Right lobe of liver (tissue), 6 donors: ENCODE measurements around the gene FUT7. TPM values are rescaled to one million over a fixed set of nuclear protein-coding genes. Genes with fewer than 3 reads are reported as not detected.

Experiments used
- ATAC-seq, 4 donors: fragments of 200-7000 bp; cut with Tn5 transposase; one replicate each; pipeline ENCODE4 v1.9.1; 2020; ENCODE audit warnings: mild to moderate bottlenecking in 4 of 4, moderate library complexity in 4 of 4
- DNase-seq, 3 donors: peaks; one replicate each; pipeline ENCODE4 v3.0.0-alpha.2; 2020
- H3K27ac ChIP-seq, 3 donors: fragments of 200-600 bp; one replicate each; pipeline ENCODE4 v1.8.0; 2022
- H3K27me3 ChIP-seq, 2 donors: fragments of 200-600 bp; one replicate each; pipeline ENCODE4 v1.8.0; 2022
- H3K36me3 ChIP-seq, 4 donors: fragments of 200-600 bp; sonication (generic) in 1 of 4; one replicate each; pipeline versions ENCODE4 v1.5.1 to v1.8.0; 2017 to 2022; ENCODE audit warnings: control low read depth in 1 of 4
- H3K4me1 ChIP-seq, 4 donors: fragments of 200-600 bp; sonication (generic) in 1 of 4; one replicate each; pipeline versions ENCODE4 v1.5.1 to v1.8.0; 2017 to 2022; ENCODE audit warnings: control low read depth in 1 of 4
- H3K4me3 ChIP-seq, 3 donors: fragments of 200-600 bp; one replicate each; pipeline ENCODE4 v1.8.0; 2022
- H3K9me3 ChIP-seq, 4 donors: fragments of 200-600 bp; sonication (generic) in 1 of 4; one replicate each; pipeline versions ENCODE4 v1.5.1 to v1.8.0; 2017 to 2022; ENCODE audit warnings: control low read depth in 1 of 4
- CTCF ChIP-seq, 4 donors: fragments of 200-600 bp in 3 of 4; fragments of 450-650 bp in 1 of 4; IDR thresholded peaks; one replicate each; pipeline versions ENCODE4 v1.5.1 to v1.8.0; 2016 to 2022; ENCODE audit warnings: antibody characterized with exemption in 4 of 4, mild to moderate bottlenecking in 2 of 4
- POLR2A ChIP-seq: fragments of 450-650 bp; IDR thresholded peaks from one replicate; pipeline ENCODE4 v1.6.1; 2017; ENCODE audit warnings: antibody characterized with exemption, mild to moderate bottlenecking
- WGBS: methylation state at CpG from one replicate; pipeline ENCODE4 v1.1.6; 2018; ENCODE audit warnings: low coverage, low lambda C conversion rate; ENCODE audit not compliant: insufficient coverage; ENCODE audit errors: missing lambda C conversion rate; 5-methylcytosine and 5-hydroxymethylcytosine counted together
- intact Hi-C, 2 donors: fragments of 100-400 bp; cut with DNase I; formaldehyde crosslinking; loops; one replicate each; pipeline versions ENCODE4 v1.11.2 to v1.14.1; 2022
- total RNA-seq, 6 experiments: library from RNA; depleted of rRNA in 2 of 6; stranded (reverse); fragments of >200 nt in 2 of 6; fragmentation: NEBNext Ultra II Directional in 3 of 6; extraction: Animal tissue kit (Norgen Biotek cat#: 25700) in 3 of 6; gene quantifications; one replicate each; pipeline versions ENCODE4 v1.1.0 to v1.2.4, GENCODE V29; 2016 to 2023
- donor health status: DM: no; HTN: yes; CAD: no.
- donor health status: DM: no; HTN: no; CAD: no.
- donor health status: DM: no; HTN: no; CAD: no.
- donor health status: DM: no; HTN: yes; CAD: no.
- donor health status: DM: no; HTN: yes; CAD: no.

The FUT7 gene
- total RNA-seq, 6 experiments from 2014 or later = 0.12 to 0.13 TPM; not detected in 4

GRCh38 chr9:137015540-137015930, 16.4 kb downstream of the FUT7 start:
- H3K4me1 ChIP-seq = no peaks in the 10 kb centered on the region
- DNase-seq = no peak
- H3K9me3 ChIP-seq = no peaks in the 10 kb centered on the region
- ATAC-seq = no peak
- intact Hi-C loops = no loop called here
- WGBS = 98% methylated on average over 6 of the region's 25 CpGs
- TF ChIP-seq POLR2A (no peak), CTCF (IDR thresholded peaks at IDR 0.05) (no peak)
- no peak overlapping the region for H3K27ac ChIP-seq
- no peaks in the 10 kb centered on the region for H3K27me3 ChIP-seq
- H3K4me3 ChIP-seq = no peak overlapping the region
- H3K36me3 ChIP-seq = peaks cover 0 to 17% (median 0%) of the 10 kb centered on the region in 4 donors

DNA sequence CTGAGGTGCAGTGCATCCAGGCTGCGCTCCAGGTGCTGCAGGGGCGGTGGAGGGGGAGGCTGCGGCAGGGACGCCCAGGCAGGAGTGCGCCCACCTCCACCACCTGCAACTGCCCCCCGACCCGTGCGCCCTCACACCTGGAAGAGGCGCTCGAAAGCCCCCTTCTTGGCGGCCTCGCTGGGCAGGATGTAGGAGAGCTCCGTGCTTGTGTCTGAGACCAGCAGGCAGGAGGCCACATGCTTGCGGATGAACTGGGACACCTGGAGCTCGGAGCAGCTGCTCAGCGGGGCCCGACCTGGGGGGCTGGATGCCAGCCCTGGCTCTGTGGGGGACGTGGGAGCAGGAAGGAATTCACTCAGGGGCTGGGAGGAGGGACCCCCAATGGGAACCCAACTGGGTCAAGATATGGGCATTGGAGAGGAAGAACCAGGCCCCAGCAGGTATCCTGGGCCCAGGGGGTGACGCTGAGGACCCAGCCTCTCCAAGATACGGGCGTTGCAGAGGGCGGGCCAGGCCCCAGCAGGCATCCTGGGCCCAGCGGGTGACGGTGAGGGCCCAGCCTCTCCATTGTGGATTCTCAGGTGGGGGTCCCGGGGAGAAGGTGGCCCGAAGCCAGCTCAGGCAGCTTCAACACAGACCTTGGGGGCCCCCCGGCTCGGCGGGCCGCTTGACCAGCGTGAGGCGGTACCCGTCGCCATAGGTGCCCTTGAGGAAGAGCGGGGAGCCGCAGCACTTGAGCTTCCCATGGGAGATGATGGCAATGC, 16.9 kb downstream of the FUT7 start:
- H3K4me3 ChIP-seq = no peak overlapping the region
- no peaks in the 10 kb centered on the region for H3K9me3 ChIP-seq
- H3K27ac ChIP-seq = no peak overlapping the region
- H3K27me3 ChIP-seq = no peaks in the 10 kb centered on the region
- DNase-seq (no peak), ATAC-seq (no peak)
- intact Hi-C loops = no loop called here
- 100% methylated on average over 1 of the region's 36 CpGs for WGBS
- no peak for TF ChIP-seq POLR2A
- TF ChIP-seq CTCF (IDR thresholded peaks at IDR 0.05) = no peak
- H3K36me3 ChIP-seq = peaks cover 0 to 17% (median 0%) of the 10 kb centered on the region in 4 donors
- H3K4me1 ChIP-seq = no peaks in the 10 kb centered on the region

DNA sequence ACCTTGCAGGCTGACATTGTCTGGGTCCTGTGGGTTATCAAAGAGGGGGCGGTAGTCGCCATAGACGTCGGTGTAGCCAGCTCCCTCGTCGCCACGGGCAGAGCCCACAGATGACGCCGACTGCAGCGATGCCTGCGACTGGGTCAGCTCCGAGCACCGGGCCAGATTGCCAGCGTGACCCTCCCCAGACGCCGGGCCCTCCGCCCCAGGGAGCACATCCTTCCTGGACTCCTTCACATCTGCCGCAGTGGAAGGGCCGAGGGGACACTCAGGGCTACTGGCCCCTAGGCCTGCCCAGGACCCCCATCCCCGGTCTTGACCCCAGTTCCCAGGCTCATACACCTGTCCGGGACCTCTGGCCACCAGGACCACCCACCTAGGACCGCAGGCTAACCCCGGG, 17.7 kb downstream of the FUT7 start:
- intact Hi-C loops = no loop called here
- no peak for DNase-seq
- WGBS = no CpG with 5 or more reads among the region's 23 CpGs
- Histone ChIP-seq H3K27ac (no peak overlapping the region), H3K9me3 (no peaks in the 10 kb centered on the region), H3K4me1 (no peaks in the 10 kb centered on the region), H3K27me3 (no peaks in the 10 kb centered on the region), H3K4me3 (no peak overlapping the region), H3K36me3 (peaks cover 0 to 17% (median 1%) of the 10 kb centered on the region in 4 donors)
- ATAC-seq = no peak
- TF ChIP-seq CTCF (IDR thresholded peaks at IDR 0.05) (no peak), POLR2A (no peak)

DNA sequence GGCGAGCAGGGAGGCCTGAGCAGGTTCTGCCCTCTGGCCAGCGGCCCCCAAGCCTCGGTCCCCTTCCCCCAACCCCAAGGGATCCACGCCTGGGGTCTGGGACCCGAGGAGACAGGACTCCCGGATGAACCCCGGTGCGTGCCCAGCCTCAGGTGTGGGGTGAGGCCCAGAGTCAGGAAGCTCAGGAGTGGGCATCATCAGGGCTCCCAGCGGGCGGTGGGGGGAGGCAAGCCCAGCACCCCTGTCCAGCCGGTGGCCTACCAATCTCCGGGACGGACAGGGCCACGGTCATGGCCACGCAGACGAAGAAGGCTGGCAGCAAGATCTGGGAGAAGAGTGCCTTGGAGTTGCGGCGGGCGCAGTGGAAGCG, 18.3 kb downstream of the FUT7 start:
- no peak for DNase-seq
- no peak overlapping the region for H3K4me3 ChIP-seq
- intact Hi-C loops = no loop called here
- no peak for ATAC-seq
- H3K36me3 ChIP-seq = peaks cover 0 to 17% (median 1%) of the 10 kb centered on the region in 4 donors
- H3K4me1 ChIP-seq = no peaks in the 10 kb centered on the region
- no peaks in the 10 kb centered on the region for H3K27me3 ChIP-seq
- TF ChIP-seq POLR2A = no peak
- no peak for TF ChIP-seq CTCF (IDR thresholded peaks at IDR 0.05)
- no peaks in the 10 kb centered on the region for H3K9me3 ChIP-seq
- H3K27ac ChIP-seq = no peak overlapping the region
- no CpG with 5 or more reads among the region's 20 CpGs for WGBS
